Measurements from ENCODE around the gene SLC23A2.
"Not testable (repeated sequence)": the region's sequence is repeated elsewhere in the genome, so short reads cannot be mapped to it uniquely, and the experiment has no call there.

SLC23A2 gene

DNA sequence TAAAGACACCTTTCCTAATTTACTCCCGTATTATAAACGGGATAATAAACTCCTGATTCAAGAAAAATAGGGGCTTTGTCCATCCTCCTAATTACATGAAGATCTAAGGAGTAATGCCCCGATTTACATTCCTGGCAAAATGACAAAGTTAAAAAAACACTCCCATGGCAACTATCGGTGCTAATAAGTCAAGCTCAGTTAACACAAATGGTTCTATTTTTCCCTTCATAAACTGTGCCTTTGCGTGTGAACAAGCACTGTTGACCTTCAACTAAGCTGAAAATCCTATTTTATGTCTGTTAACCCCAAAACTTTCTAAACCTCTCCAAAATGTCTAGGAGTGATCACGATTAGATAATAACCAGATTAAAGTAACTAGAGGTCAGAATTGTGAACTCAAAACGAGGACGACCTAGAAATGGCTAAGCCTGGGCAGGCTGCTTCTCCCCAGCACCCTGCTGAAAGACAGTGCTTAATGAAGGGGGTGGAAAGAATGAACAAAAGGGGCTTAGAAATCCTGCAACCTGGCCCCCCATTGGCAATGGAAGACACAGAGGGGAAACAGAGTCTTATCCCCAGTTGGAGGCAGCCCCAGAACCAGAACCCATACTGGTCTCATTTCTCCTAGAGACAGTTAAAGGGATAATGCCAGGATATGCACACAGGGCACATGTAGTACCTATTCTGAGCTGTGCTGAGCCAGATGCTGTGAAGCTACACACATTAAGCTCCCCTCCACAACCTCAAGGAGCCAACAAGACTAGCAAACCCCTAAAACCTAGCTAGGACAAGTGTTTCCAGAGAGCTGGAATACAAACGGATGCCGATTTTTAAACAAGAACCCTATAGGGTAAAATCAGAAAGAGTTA is 23.0 kb downstream of the SLC23A2 start:
- Histone ChIP-seq H3K27me3 (no peaks in the 10 kb centered on the region), H3K4me3 (ENCODE audit: low read depth in 1 of 2, low read length in 1 of 2) (no peak overlapping the region), H3K27ac (no peak overlapping the region), H3K9me3 (no peaks in the 10 kb centered on the region), H3K36me3 (no peaks in the 10 kb centered on the region), H3K4me1 (ENCODE audit: control insufficient read depth in 1 of 2, insufficient read depth in 1 of 2, low read depth in 1 of 2, low read length in 1 of 2) (peaks cover 0 to 11% of the 10 kb centered on the region in 2 experiments)
- TF ChIP-seq, protein P1, sequence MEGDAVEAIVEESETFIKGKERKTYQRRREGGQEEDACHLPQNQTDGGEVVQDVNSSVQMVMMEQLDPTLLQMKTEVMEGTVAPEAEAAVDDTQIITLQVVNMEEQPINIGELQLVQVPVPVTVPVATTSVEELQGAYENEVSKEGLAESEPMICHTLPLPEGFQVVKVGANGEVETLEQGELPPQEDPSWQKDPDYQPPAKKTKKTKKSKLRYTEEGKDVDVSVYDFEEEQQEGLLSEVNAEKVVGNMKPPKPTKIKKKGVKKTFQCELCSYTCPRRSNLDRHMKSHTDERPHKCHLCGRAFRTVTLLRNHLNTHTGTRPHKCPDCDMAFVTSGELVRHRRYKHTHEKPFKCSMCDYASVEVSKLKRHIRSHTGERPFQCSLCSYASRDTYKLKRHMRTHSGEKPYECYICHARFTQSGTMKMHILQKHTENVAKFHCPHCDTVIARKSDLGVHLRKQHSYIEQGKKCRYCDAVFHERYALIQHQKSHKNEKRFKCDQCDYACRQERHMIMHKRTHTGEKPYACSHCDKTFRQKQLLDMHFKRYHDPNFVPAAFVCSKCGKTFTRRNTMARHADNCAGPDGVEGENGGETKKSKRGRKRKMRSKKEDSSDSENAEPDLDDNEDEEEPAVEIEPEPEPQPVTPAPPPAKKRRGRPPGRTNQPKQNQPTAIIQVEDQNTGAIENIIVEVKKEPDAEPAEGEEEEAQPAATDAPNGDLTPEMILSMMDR (IDR thresholded peaks at IDR 0.05) = no peak

DNA sequence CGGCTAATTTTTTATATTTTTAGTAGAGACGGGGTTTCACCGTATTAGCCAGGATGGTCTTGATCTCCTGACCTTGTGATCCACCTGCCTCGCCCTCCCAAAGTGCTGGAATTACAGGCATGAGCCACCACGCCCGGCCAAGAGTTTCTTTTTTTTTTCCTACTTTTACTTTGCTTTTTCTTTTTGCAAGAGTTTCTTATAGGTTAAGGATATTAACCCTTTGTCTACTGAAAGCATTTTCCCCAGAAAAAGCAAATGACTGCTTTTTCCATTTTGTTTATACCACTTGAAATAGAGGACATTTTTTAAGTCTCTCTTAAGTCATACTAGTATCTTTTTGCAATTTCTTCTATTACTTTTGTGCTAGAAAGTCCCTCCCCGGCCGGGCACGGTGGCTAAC is 25.3 kb downstream of the SLC23A2 start:
- peaks cover 0 to 15% of the 10 kb centered on the region in 2 experiments for H3K4me1 ChIP-seq (ENCODE audit: control insufficient read depth in 1 of 2, insufficient read depth in 1 of 2, low read depth in 1 of 2, low read length in 1 of 2)
- not testable (repeated sequence) for H3K27me3 ChIP-seq; H3K36me3 ChIP-seq; H3K4me3 ChIP-seq (ENCODE audit: low read depth in 1 of 2, low read length in 1 of 2); H3K9me3 ChIP-seq; H3K27ac ChIP-seq

DNA sequence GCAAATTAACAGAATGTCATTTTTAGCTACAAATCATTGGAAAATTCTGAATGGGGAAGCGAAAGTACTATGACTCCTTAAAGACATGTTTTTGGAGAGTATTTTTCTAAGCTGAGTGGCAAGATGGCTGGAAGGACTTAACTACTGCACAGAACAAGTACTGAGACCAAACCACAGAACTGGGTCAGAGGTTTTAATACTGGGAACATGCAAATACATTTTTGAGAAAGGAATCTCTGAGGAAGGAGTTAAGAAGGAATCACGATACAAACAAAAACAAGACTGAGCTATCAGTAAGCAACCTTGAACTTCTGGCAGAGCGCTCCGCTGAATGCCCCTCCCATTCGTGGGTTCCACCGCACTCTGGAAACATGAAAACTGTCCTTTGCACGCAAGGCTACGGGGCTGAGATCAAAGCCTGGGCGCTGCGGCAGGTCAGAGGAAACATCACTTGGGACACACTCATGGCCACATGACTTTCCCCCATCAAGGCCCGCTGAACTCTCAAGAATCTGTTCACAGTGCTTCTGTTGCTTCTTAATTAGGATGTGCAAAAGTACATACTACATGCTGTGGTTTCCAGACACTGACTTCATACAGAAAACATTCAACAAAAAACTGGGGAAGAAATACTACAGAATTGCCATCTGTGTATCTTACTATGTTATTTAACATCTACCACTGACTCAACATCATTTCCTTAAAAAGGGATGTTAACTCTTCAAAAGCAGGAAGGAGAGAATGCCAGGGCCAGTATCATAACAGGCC is 27.8 kb downstream of the SLC23A2 start:
- H3K9me3 ChIP-seq = no peaks in the 10 kb centered on the region
- peak overlapping the region; percentile 82 for H3K27ac ChIP-seq
- no peaks in the 10 kb centered on the region for H3K27me3 ChIP-seq
- peaks cover 6% of the 10 kb centered on the region for H3K36me3 ChIP-seq
- TF ChIP-seq, protein P1 (IDR thresholded peaks at IDR 0.05) = no peak
- H3K4me1 ChIP-seq (ENCODE audit: control insufficient read depth in 1 of 2, insufficient read depth in 1 of 2, low read depth in 1 of 2, low read length in 1 of 2) = peaks cover 0 to 15% of the 10 kb centered on the region in 2 experiments
- peak overlapping the region in 1 of 2 experiments; percentile 38 for H3K4me3 ChIP-seq (ENCODE audit: low read depth in 1 of 2, low read length in 1 of 2)

DNA sequence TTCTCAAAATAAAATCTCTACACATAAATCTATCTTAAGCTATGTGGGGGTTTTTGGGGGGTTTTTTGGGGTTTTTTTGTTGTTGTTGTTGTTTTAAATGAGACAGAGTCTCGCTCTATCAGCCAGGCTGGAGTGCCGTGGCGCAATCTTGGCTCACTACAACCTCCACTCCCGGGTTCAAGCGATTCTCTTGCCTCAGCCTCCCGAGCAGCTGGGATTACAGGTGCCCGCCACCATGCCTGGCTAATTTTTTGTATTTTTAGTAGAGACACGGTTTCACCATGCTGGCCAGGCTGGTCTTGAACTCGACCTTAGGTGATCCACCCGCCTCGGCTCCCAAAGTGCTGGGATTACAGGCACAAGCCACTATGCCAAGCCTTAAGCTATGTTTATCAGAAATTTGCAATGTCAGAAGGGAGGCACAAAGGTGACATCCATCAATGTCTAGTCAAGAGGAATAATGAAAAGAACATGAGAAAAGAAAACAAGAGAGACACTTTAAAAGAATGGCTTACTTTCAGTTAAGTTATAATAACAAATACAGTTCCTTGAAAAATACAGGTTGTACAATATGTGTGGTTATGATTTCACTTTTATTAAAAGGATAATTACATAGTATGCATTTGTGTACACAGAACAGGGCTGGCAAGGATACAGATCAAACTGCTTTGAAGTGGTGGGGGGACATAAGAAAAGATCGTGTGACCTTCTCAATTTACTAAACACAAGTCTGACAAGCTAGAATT is 28.6 kb downstream of the SLC23A2 start:
- TF ChIP-seq, protein P1 (IDR thresholded peaks at IDR 0.05) = no peak
- H3K9me3 ChIP-seq = no peaks in the 10 kb centered on the region
- no peak overlapping the region for H3K4me3 ChIP-seq (ENCODE audit: low read depth in 1 of 2, low read length in 1 of 2)
- peaks cover 4 to 20% of the 10 kb centered on the region in 2 experiments for H3K4me1 ChIP-seq (ENCODE audit: control insufficient read depth in 1 of 2, insufficient read depth in 1 of 2, low read depth in 1 of 2, low read length in 1 of 2)
- peaks cover 6% of the 10 kb centered on the region for H3K36me3 ChIP-seq
- H3K27me3 ChIP-seq = no peaks in the 10 kb centered on the region
- peak overlapping the region; percentile 82 for H3K27ac ChIP-seq

DNA sequence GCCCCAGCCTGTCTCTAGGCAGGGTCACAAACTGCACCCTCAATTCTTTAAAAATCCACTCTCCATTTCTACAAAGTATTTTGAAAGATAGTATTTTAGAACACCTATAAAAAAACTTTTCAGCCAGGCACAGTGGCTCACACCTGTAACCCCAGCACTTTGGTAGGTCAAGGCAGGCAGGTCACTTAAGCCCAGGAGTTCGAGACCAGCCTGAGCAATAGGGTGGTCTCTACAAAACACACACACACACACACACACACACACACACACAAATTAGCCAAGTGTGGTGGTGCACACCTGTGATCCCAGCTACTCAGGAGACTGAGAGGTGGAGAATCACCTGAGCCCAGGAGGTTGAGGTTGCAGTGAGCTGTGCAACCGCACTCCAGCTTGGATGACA is 30.2 kb downstream of the SLC23A2 start:
- no peaks in the 10 kb centered on the region for H3K9me3 ChIP-seq
- H3K27me3 ChIP-seq = no peaks in the 10 kb centered on the region
- H3K4me3 ChIP-seq (ENCODE audit: low read depth in 1 of 2, low read length in 1 of 2) = no peak overlapping the region
- TF ChIP-seq, protein P1 (IDR thresholded peaks at IDR 0.05) = no peak
- peaks cover 20 to 36% of the 10 kb centered on the region in 2 experiments for H3K4me1 ChIP-seq (ENCODE audit: control insufficient read depth in 1 of 2, insufficient read depth in 1 of 2, low read depth in 1 of 2, low read length in 1 of 2)
- peaks cover 6% of the 10 kb centered on the region for H3K36me3 ChIP-seq
- no peak overlapping the region for H3K27ac ChIP-seq

Measured in neutrophil (primary cell).